Activated CD8-positive, alpha-beta T cell treated with anti-CD3 and anti-CD28 coated beads for 36 hours (primary cell): ENCODE measurements around the gene TGFBR2. TPM values are rescaled to one million over a fixed set of nuclear protein-coding genes. Genes with fewer than 3 reads are reported as not detected.

Source experiments
- ATAC-seq: fragments of 200-7000 bp; cut with Tn5 transposase; one replicate; pipeline ENCODE4 v1.10.0; 2021; ENCODE audit warnings: mild to moderate bottlenecking, moderate library complexity
- CTCF ChIA-PET: fragments of 350-600 bp; sonication (Branson Sonifier 250); formaldehyde crosslinking; loops from one replicate; lab custom pipeline; 2021; ENCODE audit warnings: antibody characterized with exemption; lab: Charles Lee
- POLR2A ChIA-PET: fragments of 350-600 bp; sonication (Branson Sonifier 250); formaldehyde crosslinking; loops from one replicate; lab custom pipeline; 2021; ENCODE audit warnings: antibody characterized with exemption; lab: Charles Lee
- DNase-seq: peaks from one replicate; pipeline ENCODE4 v3.0.0-alpha.2; 2020
- H3K27ac Mint-ChIP-seq: one replicate; pipeline ENCODE4 v1.8.0; 2021; ENCODE audit warnings: mild to moderate bottlenecking, mixed read lengths
- H3K27me3 Mint-ChIP-seq: one replicate; pipeline ENCODE4 v1.8.0; 2021; ENCODE audit warnings: mixed read lengths
- H3K36me3 Mint-ChIP-seq: one replicate; pipeline ENCODE4 v1.8.0; 2021; ENCODE audit warnings: low read depth, mixed read lengths
- H3K4me1 Mint-ChIP-seq: one replicate; pipeline ENCODE4 v1.8.0; 2021; ENCODE audit warnings: low read depth, mixed read lengths
- H3K4me3 Mint-ChIP-seq: one replicate; pipeline ENCODE4 v1.8.0; 2021; ENCODE audit warnings: mild to moderate bottlenecking, moderate library complexity, mixed read lengths
- H3K9me3 Mint-ChIP-seq: one replicate; pipeline ENCODE4 v1.8.0; 2021; ENCODE audit warnings: mixed read lengths
- CTCF ChIP-seq: fragments of 200-600 bp; IDR thresholded peaks from one replicate; pipeline ENCODE4 v1.8.0; 2022; ENCODE audit warnings: antibody characterized with exemption, mild to moderate bottlenecking
- intact Hi-C: fragments of 100-400 bp; cut with micrococcal nuclease; formaldehyde crosslinking; loops from one replicate; pipeline ENCODE4 v1.10.0; 2022
- total RNA-seq, 2 experiments: library from RNA; stranded (reverse); gene quantifications; one replicate each; pipeline ENCODE4 v1.2.3, GENCODE V29; 2021

The TGFBR2 gene
- total RNA-seq, 2 experiments from 2014 or later, result 49.1 to 50.0 TPM

- H3K36me3 Mint-ChIP-seq, result peaks cover 85% of the 10 kb centered on the region
- CTCF ChIA-PET, result interaction anchor here (0.8 to 3.6 kb wide), 4 partner anchors 8 to 298 kb away, joined by 3 to 16 read pairs (median 9); partner anchors contain the start of gene TGFBR2
- peak overlapping the region; percentile 98 for H3K27ac Mint-ChIP-seq
- no peaks in the 10 kb centered on the region for H3K27me3 Mint-ChIP-seq
- H3K9me3 Mint-ChIP-seq, result no peaks in the 10 kb centered on the region
- no peak for TF ChIP-seq CTCF
- no peak for DNase-seq
- peaks cover 90% of the 10 kb centered on the region for H3K4me1 Mint-ChIP-seq
- intact Hi-C loops, result no loop called here
- H3K4me3 Mint-ChIP-seq, result peak overlapping the region; percentile 69
- POLR2A ChIA-PET, result interaction anchor here (0.6 to 6.7 kb wide), 9 partner anchors 8 to 635 kb away, joined by 3 to 107 read pairs (median 14); partner anchors contain the start of gene TGFBR2
- ATAC-seq, result no peak
Measured at GRCh38 chr3:30617069-30617468, 10.7 kb downstream of the TGFBR2 start.

GRCh38 chr3:30617653-30618052 lies 11.3 kb downstream of the TGFBR2 start:
- ATAC-seq, result no peak
- DNase-seq, result no peak
- peaks cover 89% of the 10 kb centered on the region for H3K4me1 Mint-ChIP-seq
- H3K27me3 Mint-ChIP-seq, result no peaks in the 10 kb centered on the region
- intact Hi-C loops, result no loop called here
- POLR2A ChIA-PET, result interaction anchor here (0.6 to 6.7 kb wide), 10 partner anchors 10 to 916 kb away, joined by 3 to 107 read pairs (median 12); partner anchors contain the start of gene TGFBR2
- peak overlapping the region; percentile 69 for H3K4me3 Mint-ChIP-seq
- no peak for TF ChIP-seq CTCF
- peaks cover 83% of the 10 kb centered on the region for H3K36me3 Mint-ChIP-seq
- no peaks in the 10 kb centered on the region for H3K9me3 Mint-ChIP-seq
- CTCF ChIA-PET, result interaction anchor here (1.0 to 3.6 kb wide), 2 partner anchors 10 to 16 kb away, joined by 3 to 16 read pairs; partner anchors contain the start of gene TGFBR2
- H3K27ac Mint-ChIP-seq, result peak overlapping the region; percentile 98

GRCh38 chr3:30618526-30618925 lies 12.1 kb downstream of the TGFBR2 start:
- peak overlapping the region; percentile 69 for H3K4me3 Mint-ChIP-seq
- no peak for DNase-seq
- H3K4me1 Mint-ChIP-seq, result peaks cover 87% of the 10 kb centered on the region
- ChIA-PET POLR2A (interaction anchor here (1.1 to 6.7 kb wide), 7 partner anchors 11 to 182 kb away, joined by 3 to 107 read pairs (median 19); partner anchors contain the start of gene TGFBR2), CTCF (interaction anchor here (1.0 to 2.7 kb wide), 2 partner anchors 15 to 40 kb away, joined by 3 to 15 read pairs; no protein-coding TSS in a partner anchor)
- H3K9me3 Mint-ChIP-seq, result no peaks in the 10 kb centered on the region
- TF ChIP-seq CTCF, result no peak
- intact Hi-C loops, result no loop called here
- ATAC-seq, result no peak
- peak overlapping the region; percentile 98 for H3K27ac Mint-ChIP-seq
- peaks cover 83% of the 10 kb centered on the region for H3K36me3 Mint-ChIP-seq
- no peaks in the 10 kb centered on the region for H3K27me3 Mint-ChIP-seq

- Mint-ChIP-seq H3K9me3 (no peaks in the 10 kb centered on the region), H3K4me1 (peaks cover 90% of the 10 kb centered on the region), H3K27ac (peak overlapping the region; percentile 98), H3K36me3 (peaks cover 83% of the 10 kb centered on the region), H3K27me3 (no peaks in the 10 kb centered on the region), H3K4me3 (peak overlapping the region; percentile 69)
- intact Hi-C loops, result no loop called here
- no peak for TF ChIP-seq CTCF
- ATAC-seq (no peak), DNase-seq (no peak)
- ChIA-PET POLR2A (interaction anchor here (1.0 to 6.7 kb wide), 13 partner anchors 8 to 65 kb away, joined by 3 to 107 read pairs (median 8); partner anchors contain the start of gene TGFBR2), CTCF (interaction anchor here (2.5 to 2.7 kb wide), 2 partner anchors 12 to 39 kb away, joined by 15 read pairs; partner anchors contain the start of gene TGFBR2)
Measured at GRCh38 chr3:30619318-30619717, 12.9 kb downstream of the TGFBR2 start.
